Breast epithelium (tissue), 4 donors: Measurements from ENCODE around the gene AAMDC. TPM values are rescaled to one million over a fixed set of nuclear protein-coding genes. Genes with fewer than 3 reads are reported as not detected.
"Not testable (repeated sequence)": the region's sequence is repeated elsewhere in the genome, so short reads cannot be mapped to it uniquely, and the experiment has no call there.

Source experiments
- DNase-seq, 2 donors: peaks; one replicate each; pipeline ENCODE4 v3.0.0-alpha.2; 2019; ENCODE audit warnings: low spot score in 2 of 2
- H3K27ac ChIP-seq, 2 donors: fragments of 200-600 bp; sonication (generic) in 1 of 2; one replicate each; pipeline ENCODE4 v1.5.1; 2016 to 2019; ENCODE audit warnings: mild to moderate bottlenecking in 1 of 2
- H3K27me3 ChIP-seq, 2 donors: fragments of 200-600 bp; sonication (generic) in 1 of 2; one replicate each; pipeline versions ENCODE4 v1.5.1 to v1.6.0; 2017 to 2019; ENCODE audit warnings: control low read depth in 1 of 2, mild to moderate bottlenecking in 1 of 2
- H3K36me3 ChIP-seq: fragments of 200-600 bp; one replicate; pipeline ENCODE4 v1.5.1; 2019
- H3K4me1 ChIP-seq, 2 donors: fragments of 200-600 bp; sonication (generic); one replicate each; pipeline ENCODE4 v1.5.1; 2016 to 2019; ENCODE audit warnings: control low read depth in 1 of 2
- H3K4me3 ChIP-seq, 3 donors: fragments of 200-600 bp; sonication (generic); 1 replicate in 2 of 3; 2 replicates in 1 of 3; pipeline ENCODE4 v1.5.1; 2016 to 2019; ENCODE audit warnings: mild to moderate bottlenecking in 3 of 3, moderate library complexity in 2 of 3
- H3K9me3 ChIP-seq, 2 donors: fragments of 200-600 bp; sonication (generic) in 1 of 2; one replicate each; pipeline ENCODE4 v1.5.1; 2016 to 2019; ENCODE audit warnings: control low read depth in 1 of 2
- POLR2A ChIP-seq: fragments of 450-650 bp; IDR thresholded peaks from one replicate; pipeline ENCODE4 v1.6.1; 2016; ENCODE audit warnings: antibody characterized with exemption, mild to moderate bottlenecking, moderate library complexity
- POLR2AphosphoS5 ChIP-seq, 3 donors: sonication (generic); formaldehyde crosslinking; IDR thresholded peaks; one replicate each; pipeline ENCODE4 v1.6.1; 2017; ENCODE audit warnings: antibody characterized with exemption in 3 of 3
- intact Hi-C: fragments of 100-400 bp; cut with DNase I; formaldehyde crosslinking; loops from one replicate; pipeline ENCODE4 v1.15.1; 2023; ENCODE audit warnings: low total_unique reads
- total RNA-seq, 3 donors: library from RNA; depleted of rRNA; stranded (reverse); fragments of >200 nt; gene quantifications; one replicate each; pipeline ENCODE4 v1.1.0, GENCODE V29; 2016
- TF ChIP-seq, protein P1 (sequence below), 3 donors: fragments of 450-650 bp; IDR thresholded peaks; one replicate each; pipeline ENCODE4 v1.5.1; 2016 to 2017; ENCODE audit warnings: antibody characterized with exemption in 3 of 3, mild to moderate bottlenecking in 3 of 3, moderate library complexity in 3 of 3

AAMDC gene
- total RNA-seq, 3 donors from 2014 or later = 26.2 to 64.8 (median 30.5) TPM

- DNase-seq = no peak
- H3K9me3 ChIP-seq = no peaks in the 10 kb centered on the region
- no peak for TF ChIP-seq POLR2A
- TF ChIP-seq POLR2AphosphoS5 (IDR thresholded peaks at IDR 0.05) = no peak
- TF ChIP-seq, protein P1, sequence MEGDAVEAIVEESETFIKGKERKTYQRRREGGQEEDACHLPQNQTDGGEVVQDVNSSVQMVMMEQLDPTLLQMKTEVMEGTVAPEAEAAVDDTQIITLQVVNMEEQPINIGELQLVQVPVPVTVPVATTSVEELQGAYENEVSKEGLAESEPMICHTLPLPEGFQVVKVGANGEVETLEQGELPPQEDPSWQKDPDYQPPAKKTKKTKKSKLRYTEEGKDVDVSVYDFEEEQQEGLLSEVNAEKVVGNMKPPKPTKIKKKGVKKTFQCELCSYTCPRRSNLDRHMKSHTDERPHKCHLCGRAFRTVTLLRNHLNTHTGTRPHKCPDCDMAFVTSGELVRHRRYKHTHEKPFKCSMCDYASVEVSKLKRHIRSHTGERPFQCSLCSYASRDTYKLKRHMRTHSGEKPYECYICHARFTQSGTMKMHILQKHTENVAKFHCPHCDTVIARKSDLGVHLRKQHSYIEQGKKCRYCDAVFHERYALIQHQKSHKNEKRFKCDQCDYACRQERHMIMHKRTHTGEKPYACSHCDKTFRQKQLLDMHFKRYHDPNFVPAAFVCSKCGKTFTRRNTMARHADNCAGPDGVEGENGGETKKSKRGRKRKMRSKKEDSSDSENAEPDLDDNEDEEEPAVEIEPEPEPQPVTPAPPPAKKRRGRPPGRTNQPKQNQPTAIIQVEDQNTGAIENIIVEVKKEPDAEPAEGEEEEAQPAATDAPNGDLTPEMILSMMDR (IDR thresholded peaks at IDR 0.05) = no peak
- H3K36me3 ChIP-seq = no peaks in the 10 kb centered on the region
- H3K4me1 ChIP-seq = no peaks in the 10 kb centered on the region
- no peak overlapping the region for H3K4me3 ChIP-seq
- no peaks in the 10 kb centered on the region for H3K27me3 ChIP-seq
- no peak overlapping the region for H3K27ac ChIP-seq
- intact Hi-C loops = no loop called here
These were observed 87.9 kb downstream of the AAMDC start for GRCh38 chr11:77908835-77909234.

- H3K4me3 ChIP-seq = no peak overlapping the region
- no peak overlapping the region for H3K27ac ChIP-seq
- H3K27me3 ChIP-seq = no peaks in the 10 kb centered on the region
- no peak for DNase-seq
- intact Hi-C loops = no loop called here
- H3K36me3 ChIP-seq = no peaks in the 10 kb centered on the region
- no peaks in the 10 kb centered on the region for H3K4me1 ChIP-seq
- no peaks in the 10 kb centered on the region for H3K9me3 ChIP-seq
- TF ChIP-seq POLR2AphosphoS5 (IDR thresholded peaks at IDR 0.05) (no peak), POLR2A (no peak)
- TF ChIP-seq, protein P1 (IDR thresholded peaks at IDR 0.05) = no peak
These were observed 88.3 kb downstream of the AAMDC start for GRCh38 chr11:77909277-77909676.

GRCh38 chr11:77910828-77911227 lies 89.9 kb downstream of the AAMDC start:
- H3K9me3 ChIP-seq, H3K4me3 ChIP-seq, H3K4me1 ChIP-seq, H3K27me3 ChIP-seq, intact Hi-C loops, H3K36me3 ChIP-seq, DNase-seq, H3K27ac ChIP-seq: not testable (repeated sequence)

DNA sequence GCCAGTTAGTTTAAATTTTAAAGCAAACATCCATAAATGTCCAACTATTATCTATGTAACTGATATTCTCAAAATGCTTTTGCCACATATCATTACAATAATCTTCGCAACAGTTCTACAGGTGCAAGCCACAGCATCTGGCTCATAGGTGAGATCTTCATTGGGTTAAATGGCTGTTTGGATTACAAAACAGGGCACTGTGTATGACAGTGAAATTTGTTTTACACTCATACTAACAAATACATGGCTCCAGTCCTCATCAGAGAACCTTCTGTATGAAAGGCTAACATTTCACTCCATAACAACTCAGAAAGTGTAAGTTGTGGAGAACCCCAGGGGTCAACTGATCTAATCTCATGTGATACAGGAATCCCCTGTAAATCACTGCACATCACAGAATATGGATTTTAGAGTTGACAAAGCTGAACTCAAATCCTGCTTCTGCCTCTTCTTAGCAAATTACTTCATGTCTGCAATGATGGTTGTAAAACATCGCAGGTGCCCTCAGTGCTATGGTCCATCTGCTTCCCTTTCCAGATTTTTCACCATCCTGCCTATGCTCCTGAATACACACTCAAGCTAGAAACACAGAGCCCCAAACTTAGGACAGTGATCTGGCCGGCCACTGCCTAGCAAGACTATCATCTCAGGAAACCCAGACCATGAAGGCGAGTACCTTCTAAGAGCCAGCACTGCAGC lies 92.8 kb downstream of the AAMDC start:
- DNase-seq, H3K9me3 ChIP-seq, H3K27ac ChIP-seq, H3K4me3 ChIP-seq, H3K36me3 ChIP-seq, H3K27me3 ChIP-seq, H3K4me1 ChIP-seq, intact Hi-C loops: not testable (repeated sequence)

GRCh38 chr11:77914307-77914791 lies 93.4 kb downstream of the AAMDC start:
- peak overlapping the region in 1 of 2 donors; percentile 22 for H3K27ac ChIP-seq
- H3K9me3 ChIP-seq, DNase-seq, H3K4me3 ChIP-seq, H3K4me1 ChIP-seq, intact Hi-C loops, H3K27me3 ChIP-seq, H3K36me3 ChIP-seq: not testable (repeated sequence)

DNA sequence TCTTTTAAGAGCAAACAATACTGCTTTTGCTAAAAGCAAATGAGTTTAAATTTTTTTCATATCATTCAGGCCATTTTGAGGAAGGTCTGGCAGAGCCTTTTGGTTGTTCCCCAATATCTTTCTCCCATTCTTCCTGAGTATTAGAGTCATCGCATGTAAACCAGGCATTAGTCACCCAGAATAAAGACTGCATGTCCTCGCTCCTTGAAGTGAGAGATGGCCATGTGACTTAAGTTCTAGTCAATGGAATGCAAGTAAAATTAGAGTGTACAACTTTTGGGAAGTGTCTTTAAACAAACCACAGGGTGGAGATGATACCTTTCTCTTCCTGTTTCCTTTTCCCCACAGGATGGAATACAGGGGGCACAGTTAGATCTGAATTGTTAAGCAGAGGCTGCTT lies 96.8 kb downstream of the AAMDC start:
- H3K27ac ChIP-seq, H3K36me3 ChIP-seq, intact Hi-C loops: not testable (repeated sequence)

More for the DNA sequence above, 96.8 kb downstream of the AAMDC start:
- H3K27me3 ChIP-seq, H3K4me1 ChIP-seq, H3K9me3 ChIP-seq, H3K4me3 ChIP-seq, DNase-seq: not testable (repeated sequence)

Other genes with a start within 250 kb of the AAMDC start
- 1 to 10 TPM in 2 of 3 donors, under 1 TPM in 1; 0.66 to 1.8 (median 1.6) TPM for gene AQP11, start 231.2 kb upstream of the AAMDC start, total RNA-seq
- gene CLNS1A, start 183.3 kb upstream of the AAMDC start, total RNA-seq = 100 to 1,000 TPM in 2 of 3 donors, 10 to 100 TPM in 1; 57.4 to 129 (median 110) TPM
- gene RSF1, start 422 bp upstream of the AAMDC start, total RNA-seq = 100 to 1,000 TPM in 1 of 3 donors, 10 to 100 TPM in 2; 82.2 to 112 (median 82.3) TPM
- 10 to 100 TPM; 34.6 to 58.4 (median 47.5) TPM for gene INTS4, start 173.5 kb downstream of the AAMDC start, total RNA-seq
- 10 to 100 TPM in 1 of 3 donors, 1 to 10 TPM in 1, under 1 TPM in 1; 0.64 to 22.4 (median 7.9) TPM for gene KCTD14, start 202.1 kb downstream of the AAMDC start, total RNA-seq
- 10 to 100 TPM in 1 of 3 donors, 1 to 10 TPM in 2; 1.6 to 74.9 (median 5.7) TPM for gene THRSP, start 242.7 kb downstream of the AAMDC start, total RNA-seq